GM12891 (cell line): ENCODE data around the gene PTPRD.

Source experiments
- POLR2AphosphoS5 ChIP-seq: IDR thresholded peaks from 2 replicates; pipeline ENCODE4 v1.6.1; 2011; ENCODE audit warnings: low read depth, low read length, control low read depth
- TAF1 ChIP-seq: IDR thresholded peaks from 2 replicates; pipeline ENCODE4 v1.6.1; 2011; ENCODE audit warnings: low read depth, low read length, control low read depth

- TF ChIP-seq POLR2AphosphoS5 (no peak), TAF1 (no peak)
Measured at GRCh38 chr9:8860925-8861324, 1751.9 kb downstream of the PTPRD start.
